Measurements from ENCODE around the gene TCAIM. TPM values are rescaled to one million over a fixed set of nuclear protein-coding genes. Genes with fewer than 3 reads are reported as not detected.

The TCAIM gene
- polyA plus RNA-seq, 1 of the 3 experiments (the other 2 are of a cell fraction) = 8.4 TPM

DNA sequence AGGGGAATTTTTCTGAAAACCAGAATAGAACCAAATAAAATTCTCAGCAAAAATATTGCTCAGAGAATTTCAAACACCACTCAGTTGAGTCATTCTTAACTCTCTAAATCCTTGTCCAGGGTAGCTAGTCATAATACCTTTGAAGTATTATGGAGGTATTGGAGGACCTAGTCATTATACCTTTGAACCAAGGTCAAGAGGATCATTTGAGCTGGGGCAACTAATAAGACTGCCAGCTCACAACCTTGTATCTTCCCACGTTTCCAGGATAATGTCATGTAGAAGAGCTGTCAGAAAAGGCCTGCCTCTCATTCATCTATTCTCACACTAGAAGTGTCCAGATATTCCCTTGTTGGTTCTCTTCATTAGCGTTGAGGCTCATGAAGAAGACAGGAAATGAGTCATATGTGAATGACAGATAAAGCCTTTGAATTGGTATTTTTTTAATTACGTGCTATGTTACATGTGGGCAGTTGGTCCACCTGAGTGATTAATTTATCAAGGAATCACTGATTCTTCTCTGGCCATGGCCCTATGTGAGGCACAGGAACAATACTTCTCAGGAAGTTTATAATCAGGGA lies 48.6 kb upstream of the TCAIM start:
- no peak for TF ChIP-seq POLR2AphosphoS5 (IDR thresholded peaks at IDR 0.05; ENCODE audit: low read depth, low read length)
- TF ChIP-seq, protein P1, sequence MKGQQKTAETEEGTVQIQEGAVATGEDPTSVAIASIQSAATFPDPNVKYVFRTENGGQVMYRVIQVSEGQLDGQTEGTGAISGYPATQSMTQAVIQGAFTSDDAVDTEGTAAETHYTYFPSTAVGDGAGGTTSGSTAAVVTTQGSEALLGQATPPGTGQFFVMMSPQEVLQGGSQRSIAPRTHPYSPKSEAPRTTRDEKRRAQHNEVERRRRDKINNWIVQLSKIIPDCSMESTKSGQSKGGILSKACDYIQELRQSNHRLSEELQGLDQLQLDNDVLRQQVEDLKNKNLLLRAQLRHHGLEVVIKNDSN (IDR thresholded peaks at IDR 0.05; ENCODE audit: borderline replicate concordance, low read depth) = no peak
- TF ChIP-seq, protein P2, sequence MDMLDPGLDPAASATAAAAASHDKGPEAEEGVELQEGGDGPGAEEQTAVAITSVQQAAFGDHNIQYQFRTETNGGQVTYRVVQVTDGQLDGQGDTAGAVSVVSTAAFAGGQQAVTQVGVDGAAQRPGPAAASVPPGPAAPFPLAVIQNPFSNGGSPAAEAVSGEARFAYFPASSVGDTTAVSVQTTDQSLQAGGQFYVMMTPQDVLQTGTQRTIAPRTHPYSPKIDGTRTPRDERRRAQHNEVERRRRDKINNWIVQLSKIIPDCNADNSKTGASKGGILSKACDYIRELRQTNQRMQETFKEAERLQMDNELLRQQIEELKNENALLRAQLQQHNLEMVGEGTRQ (IDR thresholded peaks at IDR 0.05; ENCODE audit: borderline replicate concordance, low read depth, low read length) = no peak
- no peak for TF ChIP-seq SIN3A (IDR thresholded peaks at IDR 0.05; ENCODE audit: borderline replicate concordance, low read depth, low read length)
- no peak for TF ChIP-seq CHD2 (IDR thresholded peaks at IDR 0.05; ENCODE audit: low read length, partially characterized antibody)
- no peak for TF ChIP-seq MEF2A (IDR thresholded peaks at IDR 0.05; ENCODE audit: borderline replicate concordance, low read depth)
- TF ChIP-seq RFX5 (IDR thresholded peaks at IDR 0.05; ENCODE audit: low read length) = no peak
- no peak for TF ChIP-seq ZBTB33 (IDR thresholded peaks at IDR 0.05; ENCODE audit: borderline replicate concordance, low read depth)
- TF ChIP-seq, protein P3, sequence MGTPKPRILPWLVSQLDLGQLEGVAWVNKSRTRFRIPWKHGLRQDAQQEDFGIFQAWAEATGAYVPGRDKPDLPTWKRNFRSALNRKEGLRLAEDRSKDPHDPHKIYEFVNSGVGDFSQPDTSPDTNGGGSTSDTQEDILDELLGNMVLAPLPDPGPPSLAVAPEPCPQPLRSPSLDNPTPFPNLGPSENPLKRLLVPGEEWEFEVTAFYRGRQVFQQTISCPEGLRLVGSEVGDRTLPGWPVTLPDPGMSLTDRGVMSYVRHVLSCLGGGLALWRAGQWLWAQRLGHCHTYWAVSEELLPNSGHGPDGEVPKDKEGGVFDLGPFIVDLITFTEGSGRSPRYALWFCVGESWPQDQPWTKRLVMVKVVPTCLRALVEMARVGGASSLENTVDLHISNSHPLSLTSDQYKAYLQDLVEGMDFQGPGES (IDR thresholded peaks at IDR 0.05; ENCODE audit: low read depth, low read length) = no peak
- TF ChIP-seq NFIC (IDR thresholded peaks at IDR 0.05; ENCODE audit: borderline replicate concordance) = no peak
- no peak for TF ChIP-seq RAD21 (IDR thresholded peaks at IDR 0.05; ENCODE audit: low read length)
- TF ChIP-seq TCF12 (IDR thresholded peaks at IDR 0.05) = no peak
- no peak for TF ChIP-seq FOXJ3 (CRISPR knock-in tag; IDR thresholded peaks at IDR 0.05)
- no peak for TF ChIP-seq MAX (IDR thresholded peaks at IDR 0.05; ENCODE audit: low read depth)
- no peak for TF ChIP-seq EZH2phosphoT487 (IDR thresholded peaks at IDR 0.05; ENCODE audit: borderline replicate concordance, low read depth)
- no peak for TF ChIP-seq EP300 (IDR thresholded peaks at IDR 0.05; ENCODE audit: borderline replicate concordance in 1 of 2, low read depth in 1 of 2, low read length in 1 of 2)
- TF ChIP-seq RXRA (IDR thresholded peaks at IDR 0.05; ENCODE audit: borderline replicate concordance, low read depth) = no peak
- Histone ChIP-seq H4K20me1 (ENCODE audit: insufficient read depth) (no peaks in the 10 kb centered on the region), H3K4me2 (no peak overlapping the region), H3K9me3 (no peaks in the 10 kb centered on the region), H3K4me1 (ENCODE audit: control insufficient read depth in 1 of 2, insufficient read depth in 2 of 2, low read depth in 1 of 2, low read length in 1 of 2) (no peaks in the 10 kb centered on the region), H3K9ac (no peak overlapping the region), H3K4me3 (ENCODE audit: low read depth in 2 of 2, low read length in 1 of 2) (no peak overlapping the region), H3K79me2 (ENCODE audit: insufficient read depth) (no peaks in the 10 kb centered on the region), H3K36me3 (replicated peaks in 1 of 2; ENCODE audit: control insufficient read depth in 1 of 2, insufficient read depth in 2 of 2, low read length in 1 of 2) (no peaks in the 10 kb centered on the region), H3K27ac (ENCODE audit: low read depth in 2 of 2, low read length in 1 of 2) (no peak overlapping the region), H3F3A (replicated peaks; ENCODE audit: insufficient read depth) (no peaks in the 10 kb centered on the region), H2AFZ (ENCODE audit: low read depth) (no peak overlapping the region), H3K27me3 (ENCODE audit: insufficient read depth) (no peaks in the 10 kb centered on the region; the same call in 1 of the 2 replicates), H3K9me2 (no peaks in the 10 kb centered on the region)
- POLR2A ChIA-PET = no interaction called here
- no peak for DNase-seq
- WGBS (ENCODE audit: low lambda C conversion rate) = 55% methylated on average over 3 of the region's 3 CpGs
- CTCF ChIA-PET = no interaction called here

Data from SK-N-SH (cell line).